PC-9 (cell line): ENCODE measurements around the gene SLC30A2. TPM values are rescaled to one million over a fixed set of nuclear protein-coding genes. Genes with fewer than 3 reads are reported as not detected.

ENCODE experiments used
- BruUV-seq: library from RNA; stranded (reverse); fragments of 400-500 nt; replicated peaks from 2 replicates; lab custom pipeline; 2021; lab: Mats Ljungman, UMichigan
- CTCF ChIA-PET: fragments of 300-600 bp; sonication (Branson Sonifier 250); formaldehyde crosslinking; loops from one replicate; lab custom pipeline; 2022; ENCODE audit warnings: antibody characterized with exemption; lab: Charles Lee
- POLR2A ChIA-PET: fragments of 300-600 bp; sonication (Branson Sonifier 250); formaldehyde crosslinking; loops from one replicate; lab custom pipeline; 2022; ENCODE audit warnings: antibody characterized with exemption; ENCODE audit not compliant: unreplicated experiment; lab: Charles Lee
- DNase-seq, 2 experiments: peaks; one replicate each; pipeline versions ENCODE4 v3.0.0 to v3.0.0-alpha.2; 2015 to 2022; ENCODE audit warnings: mixed read lengths in 1 of 2
- H2AFZ ChIP-seq: fragments of 200-600 bp; sonication (generic); 2 replicates; pipeline ENCODE4 v1.8.1; 2017; ENCODE audit warnings: antibody characterized with exemption
- H3F3A ChIP-seq: fragments of 200-600 bp; sonication (generic); 2 replicates; pipeline ENCODE4 v1.8.1; 2017; ENCODE audit warnings: antibody characterized with exemption, mild to moderate bottlenecking, low read depth; ENCODE audit not compliant: insufficient read depth
- H3K27ac ChIP-seq: fragments of 200-600 bp; sonication (generic); 2 replicates; pipeline ENCODE4 v1.6.1; 2016; ENCODE audit warnings: mixed run types
- H3K27me3 ChIP-seq: fragments of 200-600 bp; sonication (generic); 2 replicates; pipeline ENCODE4 v1.6.1; 2016; ENCODE audit warnings: low read depth, mixed run types; ENCODE audit not compliant: insufficient read depth
- H3K36me3 ChIP-seq: fragments of 200-600 bp; sonication (generic); 2 replicates; pipeline ENCODE4 v1.6.1; 2016; ENCODE audit warnings: low read depth, mixed run types
- H3K4me1 ChIP-seq: fragments of 200-600 bp; sonication (generic); replicated peaks from 2 replicates; pipeline ENCODE4 v1.6.1; 2016; ENCODE audit warnings: mixed run types; ENCODE audit not compliant: insufficient read depth
- H3K4me2 ChIP-seq: fragments of 200-600 bp; sonication (generic); 2 replicates; pipeline ENCODE4 v1.6.1; 2017; ENCODE audit warnings: mixed run types
- H3K4me3 ChIP-seq: fragments of 200-600 bp; sonication (generic); 2 replicates; pipeline ENCODE4 v1.6.1; 2016; ENCODE audit warnings: mixed run types
- H3K79me2 ChIP-seq: fragments of 200-600 bp; sonication (generic); 2 replicates; pipeline ENCODE4 v1.6.1; 2017; ENCODE audit warnings: low read depth, mixed run types
- H3K9me2 ChIP-seq: fragments of 200-600 bp; sonication (generic); 2 replicates; pipeline ENCODE4 v1.8.1; 2017; ENCODE audit warnings: mild to moderate bottlenecking; ENCODE audit not compliant: insufficient read depth
- H3K9me3 ChIP-seq: fragments of 200-600 bp; sonication (generic); 2 replicates; pipeline ENCODE4 v1.8.1; 2016; ENCODE audit warnings: low read depth; ENCODE audit not compliant: insufficient read depth
- H4K20me1 ChIP-seq: fragments of 200-600 bp; sonication (generic); 2 replicates; pipeline ENCODE4 v1.8.1; 2017; ENCODE audit not compliant: insufficient read depth
- CTCF ChIP-seq: fragments of 200-600 bp; sonication (generic); conservative IDR thresholded peaks from 2 replicates; pipeline ENCODE4 v1.6.1; 2017; ENCODE audit warnings: mixed run types, antibody characterized with exemption, mild to moderate bottlenecking, moderate library complexity
- EZH2 ChIP-seq: fragments of 200-600 bp; sonication (generic); IDR thresholded peaks from 2 replicates; pipeline ENCODE4 v1.8.0; 2017; ENCODE audit warnings: antibody characterized with exemption, low read depth
- intact Hi-C: fragments of 100-400 bp; cut with micrococcal nuclease; formaldehyde crosslinking; loops from one replicate; pipeline ENCODE4 v1.10.0; 2022; ENCODE audit not compliant: unreplicated experiment
- total RNA-seq: library from RNA; stranded (reverse); gene quantifications from 2 replicates; pipeline ENCODE4 v1.2.3, GENCODE V29; 2021

SLC30A2 gene
- total RNA-seq, 1 experiment from 2014 or later: not detected

- ChIA-PET POLR2A (no interaction called here), CTCF (no interaction called here)
- Histone ChIP-seq H3K4me3 (no peak overlapping the region), H2AFZ (no peak overlapping the region), H3F3A (no peaks in the 10 kb centered on the region), H3K27ac (no peak overlapping the region), H3K9me2 (no peaks in the 10 kb centered on the region), H3K9me3 (no peaks in the 10 kb centered on the region), H3K27me3 (no peaks in the 10 kb centered on the region), H3K36me3 (no peaks in the 10 kb centered on the region), H4K20me1 (no peaks in the 10 kb centered on the region), H3K79me2 (no peaks in the 10 kb centered on the region), H3K4me2 (no peak overlapping the region), H3K4me1 (no peaks in the 10 kb centered on the region)
- intact Hi-C loops: no loop called here
- no peak for TF ChIP-seq EZH2
- no peak for TF ChIP-seq CTCF
- BruUV-seq: no TSS peak
- no peak for DNase-seq
Measured at GRCh38 chr1:25989440-25990234, 56.3 kb downstream of the SLC30A2 start.

- DNase-seq: no peak
- ChIA-PET POLR2A (no interaction called here), CTCF (interaction anchor here (0.7 kb wide), 1 partner anchor 369 kb away, joined by 3 read pairs; no protein-coding TSS in a partner anchor)
- BruUV-seq: no TSS peak
- no peak overlapping the region for H3K4me2 ChIP-seq
- H3K4me1 ChIP-seq: no peaks in the 10 kb centered on the region
- H2AFZ ChIP-seq: no peak overlapping the region
- no peak overlapping the region for H3K27ac ChIP-seq
- no peaks in the 10 kb centered on the region for H3K9me2 ChIP-seq
- TF ChIP-seq EZH2: no peak
- no peak for TF ChIP-seq CTCF
- intact Hi-C loops: no loop called here
- H3K36me3 ChIP-seq: no peaks in the 10 kb centered on the region
- no peaks in the 10 kb centered on the region for H3K9me3 ChIP-seq
- H3K27me3 ChIP-seq: no peaks in the 10 kb centered on the region
- no peak overlapping the region for H3K4me3 ChIP-seq
- H4K20me1 ChIP-seq: no peaks in the 10 kb centered on the region
- no peaks in the 10 kb centered on the region for H3K79me2 ChIP-seq
- no peaks in the 10 kb centered on the region for H3F3A ChIP-seq
Measured at GRCh38 chr1:25987951-25988350, 58.0 kb downstream of the SLC30A2 start.

Other genes starting within 250 kb of the SLC30A2 start
- gene SELENON, start 245.9 kb downstream of the SLC30A2 start, total RNA-seq: 39.0 and 44.3 TPM in 2 replicates
- gene MTFR1L, start 226.2 kb downstream of the SLC30A2 start, total RNA-seq: 40.9 and 41.7 TPM in 2 replicates
- 11.0 and 11.3 TPM in 2 replicates for gene AUNIP, start 186.7 kb downstream of the SLC30A2 start, total RNA-seq
- 30.2 and 34.0 TPM in 2 replicates for gene PAQR7, start 170.4 kb downstream of the SLC30A2 start, total RNA-seq
- gene STMN1, start 139.7 kb downstream of the SLC30A2 start, total RNA-seq: 302 and 349 TPM in 2 replicates
- gene PAFAH2, start 48.1 kb downstream of the SLC30A2 start, total RNA-seq: 13.0 and 13.9 TPM in 2 replicates
- gene EXTL1, start 24.3 kb downstream of the SLC30A2 start, total RNA-seq: 0.13 and 0.63 TPM in 2 replicates
- not detected in 2 replicates for gene TRIM63, start 21.5 kb upstream of the SLC30A2 start, total RNA-seq
- 7.6 and 8.4 TPM in 2 replicates for gene PDIK1L, start 65.7 kb upstream of the SLC30A2 start, total RNA-seq
- gene FAM110D, start 113.0 kb upstream of the SLC30A2 start, total RNA-seq: 0.23 TPM in 1 of 2 replicates, not detected in the other
- not detected in 2 replicates for gene C1orf232, start 122.8 kb upstream of the SLC30A2 start, total RNA-seq
- gene ZNF593, start 123.8 kb upstream of the SLC30A2 start, total RNA-seq: 37.0 and 55.9 TPM in 2 replicates
- gene ZNF593OS, start 125.7 kb upstream of the SLC30A2 start, total RNA-seq: not detected in 2 replicates
- gene CNKSR1, start 131.4 kb upstream of the SLC30A2 start, total RNA-seq: 31.6 and 33.4 TPM in 2 replicates
- 0.24 TPM in 1 of 2 replicates, not detected in the other for gene CATSPER4, start 144.5 kb upstream of the SLC30A2 start, total RNA-seq
- gene CEP85, start 188.1 kb upstream of the SLC30A2 start, total RNA-seq: 34.0 and 42.5 TPM in 2 replicates
- 168 and 206 TPM in 2 replicates for gene SH3BGRL3, start 234.0 kb upstream of the SLC30A2 start, total RNA-seq